ENCODE data around the gene C17orf100.

C17orf100 gene

GRCh38 chr17:6668219-6668618 lies 16.7 kb downstream of the C17orf100 start:
- Histone ChIP-seq H3K4me1 (ENCODE audit: control insufficient read depth in 1 of 2, insufficient read depth in 1 of 2, low read depth in 1 of 2, low read length in 1 of 2) (peaks cover 0 to 2% of the 10 kb centered on the region in 2 experiments), H3K27me3 (peaks cover 92% of the 10 kb centered on the region), H3K27ac (no peak overlapping the region), H3K36me3 (no peaks in the 10 kb centered on the region), H3K4me3 (ENCODE audit: low read depth in 1 of 2, low read length in 1 of 2) (no peak overlapping the region), H3K9me3 (no peaks in the 10 kb centered on the region)
- no peak for TF ChIP-seq CTCF (IDR thresholded peaks at IDR 0.05)

DNA sequence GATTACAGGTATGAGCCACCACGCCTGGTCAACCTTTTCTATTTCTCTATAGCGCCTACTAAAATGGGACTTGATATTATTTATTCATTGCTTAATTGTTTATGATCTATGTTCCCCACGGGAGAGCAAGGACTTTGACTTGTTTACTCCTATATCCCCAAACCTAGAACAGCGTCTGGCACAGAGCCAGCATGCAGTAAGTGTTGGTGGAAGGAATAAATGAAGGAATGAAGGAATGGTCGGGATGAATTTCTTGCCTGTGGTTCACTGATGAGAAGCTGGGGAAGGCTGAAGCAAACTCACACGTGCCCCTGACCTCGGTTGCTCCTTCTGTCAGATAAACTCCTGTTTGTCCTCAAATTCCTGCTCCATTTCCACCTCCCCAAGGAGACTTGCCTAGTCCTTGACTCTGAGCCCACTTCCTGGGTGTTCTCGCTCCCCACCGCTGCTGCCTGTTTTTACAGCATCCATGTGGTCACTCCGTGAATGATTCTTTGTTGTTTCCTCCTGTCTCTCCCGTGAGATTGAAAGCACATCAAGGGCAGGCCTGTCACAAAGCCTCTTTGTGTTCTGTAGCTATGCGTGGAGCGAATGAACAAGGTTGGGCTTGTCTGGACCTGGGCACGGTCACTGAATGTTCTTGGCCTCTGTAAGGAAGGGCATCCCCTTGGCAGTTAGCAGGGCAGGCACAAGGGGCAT lies 17.3 kb downstream of the C17orf100 start:
- Histone ChIP-seq H3K9me3 (no peaks in the 10 kb centered on the region), H3K36me3 (no peaks in the 10 kb centered on the region), H3K27me3 (peaks cover 86% of the 10 kb centered on the region), H3K4me3 (ENCODE audit: low read depth in 1 of 2, low read length in 1 of 2) (no peak overlapping the region), H3K27ac (no peak overlapping the region), H3K4me1 (ENCODE audit: control insufficient read depth in 1 of 2, insufficient read depth in 1 of 2, low read depth in 1 of 2, low read length in 1 of 2) (peaks cover 0 to 2% of the 10 kb centered on the region in 2 experiments)
- no peak for TF ChIP-seq CTCF (IDR thresholded peaks at IDR 0.05)

DNA sequence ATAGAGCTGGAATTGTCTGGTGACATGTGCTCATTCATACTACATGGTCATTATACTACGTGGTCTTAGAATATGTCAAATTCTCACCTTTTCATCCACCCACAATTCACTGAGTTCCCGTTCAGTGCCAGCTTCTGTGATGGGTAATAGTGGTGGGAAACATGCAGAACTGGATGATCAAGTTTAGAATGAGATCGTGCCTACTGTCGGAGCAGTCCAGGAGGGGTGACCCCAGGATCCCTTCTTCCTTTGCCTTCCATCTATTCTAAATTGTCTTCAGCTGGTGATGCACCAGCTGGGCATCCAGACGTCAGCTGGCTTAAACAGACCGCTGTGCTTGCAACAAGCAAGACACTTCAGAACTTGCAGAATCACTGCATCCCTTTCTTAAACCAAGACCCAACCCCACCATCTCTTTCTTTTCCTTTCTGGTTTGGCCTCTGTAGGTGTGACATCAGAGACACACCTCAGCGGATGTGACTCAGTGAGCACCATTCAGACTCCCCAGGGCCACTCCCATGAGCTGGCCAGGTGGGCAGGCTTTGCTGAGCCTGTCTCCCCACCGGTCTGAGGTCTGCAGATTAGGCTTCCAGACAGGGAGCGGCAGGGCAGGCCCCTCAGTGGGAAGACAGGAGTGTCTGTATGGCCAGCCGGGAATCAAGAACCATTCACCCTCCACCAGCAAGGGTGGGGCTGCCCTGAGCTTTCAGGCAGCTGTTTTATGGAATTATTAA lies 18.1 kb downstream of the C17orf100 start:
- H3K27me3 ChIP-seq, result peaks cover 82% of the 10 kb centered on the region
- no peak for TF ChIP-seq CTCF (IDR thresholded peaks at IDR 0.05)
- no peak overlapping the region for H3K27ac ChIP-seq
- no peak overlapping the region for H3K4me3 ChIP-seq (ENCODE audit: low read depth in 1 of 2, low read length in 1 of 2)
- no peaks in the 10 kb centered on the region for H3K9me3 ChIP-seq
- no peaks in the 10 kb centered on the region for H3K36me3 ChIP-seq
- H3K4me1 ChIP-seq (ENCODE audit: control insufficient read depth in 1 of 2, insufficient read depth in 1 of 2, low read depth in 1 of 2, low read length in 1 of 2), result peaks cover 0 to 2% of the 10 kb centered on the region in 2 experiments

- peaks cover 0 to 2% of the 10 kb centered on the region in 2 experiments for H3K4me1 ChIP-seq (ENCODE audit: control insufficient read depth in 1 of 2, insufficient read depth in 1 of 2, low read depth in 1 of 2, low read length in 1 of 2)
- H3K36me3 ChIP-seq, result no peaks in the 10 kb centered on the region
- H3K4me3 ChIP-seq (ENCODE audit: low read depth in 1 of 2, low read length in 1 of 2), result no peak overlapping the region
- H3K27me3 ChIP-seq, result peaks cover 73% of the 10 kb centered on the region
- no peak for TF ChIP-seq CTCF (IDR thresholded peaks at IDR 0.05)
- no peaks in the 10 kb centered on the region for H3K9me3 ChIP-seq
- no peak overlapping the region for H3K27ac ChIP-seq
These were observed 19.0 kb downstream of the C17orf100 start for GRCh38 chr17:6670571-6670970.

DNA sequence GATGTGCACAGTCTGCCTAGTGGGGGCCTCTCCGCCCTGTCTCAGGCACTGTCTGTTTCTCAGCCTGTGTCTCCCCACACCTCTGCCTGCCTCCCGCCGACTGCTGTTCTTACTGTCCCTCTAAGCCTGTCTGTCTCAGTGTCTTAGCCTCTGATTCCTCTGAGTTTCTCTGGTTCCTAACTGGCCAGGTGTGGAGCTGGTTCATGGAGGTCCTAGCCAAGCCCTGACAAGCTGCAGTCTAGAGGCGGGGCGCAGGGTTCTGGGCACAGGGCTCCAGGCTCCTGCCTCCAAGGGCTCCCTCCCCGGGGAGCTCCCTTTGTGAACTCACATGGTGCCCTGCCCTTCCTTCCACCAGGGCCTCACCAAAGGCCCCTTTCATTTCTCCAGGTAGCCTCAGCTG lies 19.4 kb downstream of the C17orf100 start:
- Histone ChIP-seq H3K36me3 (no peaks in the 10 kb centered on the region), H3K27ac (no peak overlapping the region), H3K27me3 (peaks cover 71% of the 10 kb centered on the region), H3K4me1 (ENCODE audit: control insufficient read depth in 1 of 2, insufficient read depth in 1 of 2, low read depth in 1 of 2, low read length in 1 of 2) (peaks cover 0 to 2% of the 10 kb centered on the region in 2 experiments), H3K9me3 (no peaks in the 10 kb centered on the region), H3K4me3 (ENCODE audit: low read depth in 1 of 2, low read length in 1 of 2) (no peak overlapping the region)
- no peak for TF ChIP-seq CTCF (IDR thresholded peaks at IDR 0.05)
